Measurements from ENCODE around the gene FBXO4.
"Not testable (repeated sequence)": the region's sequence is repeated elsewhere in the genome, so short reads cannot be mapped to it uniquely, and the experiment has no call there.

FBXO4 gene

GRCh38 chr5:41925555-41925951 is 472 bp downstream of the FBXO4 start:
- DNase-seq = peak; percentile 9

DNA sequence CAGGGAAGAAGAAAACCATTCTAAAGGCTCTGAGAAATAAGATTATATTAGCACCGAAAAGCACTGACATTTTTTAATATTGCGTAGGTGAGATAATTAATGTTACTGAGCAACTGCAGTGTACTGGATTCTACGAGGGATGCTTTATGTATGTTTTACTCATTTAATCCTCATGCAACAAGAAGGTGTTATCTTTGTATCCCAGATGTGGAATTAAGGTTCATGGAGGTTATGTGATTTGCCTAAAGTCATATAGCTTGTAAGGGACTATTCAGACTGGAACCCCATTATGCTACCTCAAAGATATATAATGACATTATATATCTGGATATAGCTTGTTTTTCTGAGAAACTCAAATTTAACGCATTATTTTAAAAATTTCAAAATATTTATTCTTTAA is 2.5 kb downstream of the FBXO4 start:
- no peak for DNase-seq

GRCh38 chr5:41929035-41929434 is 4.0 kb downstream of the FBXO4 start:
- no peak for DNase-seq

DNA sequence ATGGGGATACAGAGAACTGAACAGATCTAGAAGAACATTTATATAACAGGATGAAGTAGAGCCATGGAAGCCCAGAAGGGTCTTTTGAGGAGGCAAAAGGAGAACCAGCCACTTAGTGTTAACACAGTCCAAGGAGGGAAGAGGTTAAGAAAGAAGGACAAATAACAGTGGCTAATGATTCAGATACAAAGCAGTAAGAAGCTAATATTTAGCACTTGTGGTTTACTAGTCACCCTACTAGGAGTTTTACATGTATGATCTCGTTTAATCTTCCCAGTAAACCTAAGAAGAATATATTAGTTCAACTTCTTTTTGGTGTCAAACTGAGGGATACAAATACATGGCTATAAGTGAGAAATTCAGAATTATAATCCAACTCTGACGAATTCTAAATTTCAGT is 7.7 kb downstream of the FBXO4 start:
- DNase-seq = no peak

DNA sequence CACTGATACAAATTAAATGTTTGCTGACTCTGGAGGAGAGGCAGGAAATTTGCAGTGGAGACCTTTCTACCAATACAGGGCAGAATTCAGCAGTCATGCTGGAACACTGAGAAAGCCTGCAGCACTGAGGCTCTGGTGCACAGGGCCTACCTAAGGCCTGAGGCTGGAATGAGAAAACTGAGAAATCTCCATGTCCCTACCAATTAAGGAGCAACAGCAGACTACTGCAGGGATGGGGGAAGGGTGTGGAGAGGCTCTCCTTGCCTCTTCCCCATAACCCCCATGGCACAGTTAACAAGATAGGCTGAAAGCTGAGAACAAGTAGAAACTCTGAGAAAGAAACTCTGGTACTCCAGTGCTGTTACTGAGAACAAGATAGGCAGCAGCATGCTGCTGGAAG is 10.5 kb downstream of the FBXO4 start:
- DNase-seq = no peak

DNA sequence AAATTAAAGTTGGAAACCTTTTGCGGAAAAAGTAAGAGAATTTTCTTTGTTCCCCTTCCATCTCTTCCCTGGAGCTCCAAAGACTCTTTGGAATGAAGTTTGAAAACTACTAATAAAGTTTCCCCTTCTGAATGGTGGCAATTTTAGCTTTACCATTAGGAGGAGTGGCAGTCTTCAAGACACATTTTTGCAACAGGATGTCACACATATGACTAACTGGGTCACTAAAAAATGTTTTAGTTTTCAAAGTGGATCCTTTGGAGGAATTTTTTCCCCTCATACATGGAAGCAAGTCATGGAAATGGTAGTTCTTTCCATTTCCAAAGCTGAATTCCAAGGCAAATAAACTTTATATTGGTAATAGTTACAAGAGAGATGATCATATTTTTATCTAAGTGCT is 15.6 kb downstream of the FBXO4 start:
- DNase-seq = no peak

- DNase-seq = not testable (repeated sequence)
These were observed 20.4 kb downstream of the FBXO4 start for GRCh38 chr5:41945332-41945955.

DNA sequence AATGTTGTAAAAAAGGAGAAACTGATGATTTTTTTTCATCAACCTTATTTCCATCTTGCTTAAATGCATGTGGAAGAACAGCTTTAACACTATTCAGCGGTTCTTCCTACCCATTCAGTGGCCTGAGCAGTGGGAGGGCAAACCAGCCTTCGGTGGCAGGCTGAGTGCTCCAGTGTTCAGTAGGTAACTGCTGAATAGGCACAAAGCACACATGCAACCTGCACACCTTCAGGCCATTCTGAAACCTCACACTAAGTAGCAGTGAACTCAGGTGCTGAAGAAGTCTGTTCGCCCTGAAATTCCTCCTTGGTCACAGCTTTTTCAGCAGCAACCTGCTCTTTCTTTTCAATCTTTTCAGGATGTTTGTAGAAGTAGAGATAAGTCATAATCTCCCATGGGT is 26.1 kb downstream of the FBXO4 start:
- DNase-seq = no peak

DNA sequence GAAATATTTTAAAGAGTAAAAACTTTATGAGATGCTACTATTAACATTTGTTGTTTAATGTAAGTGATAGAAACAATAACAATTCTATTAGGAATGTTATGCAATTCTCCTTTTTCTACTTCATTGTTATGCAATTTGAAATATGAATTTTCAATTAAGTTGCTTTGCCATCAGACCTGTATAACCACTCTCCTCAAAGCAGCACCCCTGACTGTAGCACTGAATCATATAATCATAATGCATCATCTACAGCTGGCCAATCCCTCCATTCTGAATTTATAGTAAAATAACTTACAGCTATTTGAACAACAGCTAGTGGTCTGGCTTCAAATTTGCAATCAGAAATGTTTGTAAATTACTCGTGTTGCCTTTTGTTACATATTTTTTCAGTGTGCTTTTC is 29.2 kb downstream of the FBXO4 start:
- no peak for DNase-seq

DNA sequence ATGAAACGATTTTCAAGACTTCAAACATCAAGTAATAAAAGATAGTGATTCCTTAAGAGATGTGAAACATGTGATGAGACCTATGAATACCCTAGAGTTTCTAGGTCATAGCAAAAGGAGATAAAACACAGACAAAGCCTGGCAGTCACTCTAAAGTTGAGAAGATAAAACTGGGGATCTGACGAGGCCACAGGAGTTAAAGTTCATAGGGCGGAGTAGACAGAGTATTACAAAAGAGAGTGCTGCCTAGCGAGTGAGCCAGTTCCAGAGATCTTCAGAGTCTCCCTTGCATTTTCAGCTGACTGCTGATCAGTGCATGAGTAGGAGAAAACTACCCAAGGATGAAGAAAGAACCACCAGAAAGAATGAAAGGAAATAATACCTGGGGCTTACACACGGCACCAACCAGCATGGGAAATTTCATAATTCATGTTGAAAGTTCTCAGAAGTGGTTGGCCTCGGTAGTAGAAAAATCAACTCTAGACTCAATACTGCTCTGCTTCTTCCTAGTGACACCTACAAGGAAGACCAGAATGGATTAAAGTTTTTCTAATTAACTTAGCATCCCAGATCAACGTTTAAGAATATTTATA is 30.4 kb downstream of the FBXO4 start:
- DNase-seq = no peak

- no peak for DNase-seq
These were observed 31.9 kb downstream of the FBXO4 start for GRCh38 chr5:41956943-41957342.

GRCh38 chr5:41960481-41960880 is 35.4 kb downstream of the FBXO4 start:
- DNase-seq = no peak

- no peak for DNase-seq
These were observed 36.7 kb downstream of the FBXO4 start for GRCh38 chr5:41961736-41962135.

DNA sequence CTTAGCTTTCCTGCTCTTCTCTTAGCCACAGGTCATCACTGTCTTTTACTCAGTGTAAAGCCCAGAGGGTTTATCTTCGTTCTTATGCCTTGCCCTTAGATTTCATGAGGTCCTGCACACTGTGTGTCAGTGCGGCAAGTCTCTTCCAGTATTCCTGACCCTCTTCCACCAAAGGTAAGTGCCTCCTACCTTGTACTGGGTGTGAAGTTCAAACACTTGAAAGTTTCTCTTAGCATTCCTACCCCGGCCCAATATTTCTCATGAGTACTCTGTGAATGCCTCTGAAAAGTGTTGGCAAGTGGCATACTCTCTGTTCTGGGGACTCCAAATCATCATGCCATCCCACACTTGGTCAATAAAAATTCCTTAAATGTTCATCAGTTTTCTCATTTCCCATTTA is 37.4 kb downstream of the FBXO4 start:
- no peak for DNase-seq

DNA sequence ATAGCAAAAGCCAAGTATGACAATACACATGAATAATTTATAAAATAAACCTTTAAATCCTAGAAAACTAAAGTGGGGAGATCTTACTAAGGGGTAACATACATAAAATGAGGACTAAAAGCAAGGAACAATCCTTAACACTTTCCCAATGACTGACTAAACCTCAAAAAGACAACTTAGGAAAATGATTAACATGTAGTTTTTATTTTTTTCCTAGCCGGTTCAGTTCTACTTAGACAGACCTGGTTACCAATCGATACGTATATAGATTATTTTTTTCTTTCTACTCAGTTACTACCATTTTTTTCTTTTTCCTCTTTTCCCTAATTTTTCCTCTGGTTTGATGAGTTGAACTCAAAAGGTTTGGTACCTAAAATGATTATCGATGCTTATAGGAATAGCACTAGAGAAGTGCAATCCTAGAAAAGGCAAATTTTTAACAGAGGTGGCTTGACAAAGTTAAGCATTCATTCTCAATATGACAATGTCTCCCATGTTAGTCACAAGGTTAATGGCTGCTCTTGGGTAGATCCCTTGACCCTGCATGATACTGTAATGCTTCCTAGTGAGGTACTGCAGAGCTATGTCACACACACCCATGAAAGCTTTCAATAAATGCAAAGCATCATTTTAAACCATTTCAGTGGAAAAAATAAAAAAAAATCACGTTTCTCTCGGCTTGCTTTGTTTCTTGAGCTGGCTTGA is 41.5 kb downstream of the FBXO4 start:
- DNase-seq = no peak

- no peak for DNase-seq
These were observed 42.3 kb downstream of the FBXO4 start for GRCh38 chr5:41967401-41967800.

- no peak for DNase-seq
These were observed 43.2 kb downstream of the FBXO4 start for GRCh38 chr5:41968153-41968723.

DNA sequence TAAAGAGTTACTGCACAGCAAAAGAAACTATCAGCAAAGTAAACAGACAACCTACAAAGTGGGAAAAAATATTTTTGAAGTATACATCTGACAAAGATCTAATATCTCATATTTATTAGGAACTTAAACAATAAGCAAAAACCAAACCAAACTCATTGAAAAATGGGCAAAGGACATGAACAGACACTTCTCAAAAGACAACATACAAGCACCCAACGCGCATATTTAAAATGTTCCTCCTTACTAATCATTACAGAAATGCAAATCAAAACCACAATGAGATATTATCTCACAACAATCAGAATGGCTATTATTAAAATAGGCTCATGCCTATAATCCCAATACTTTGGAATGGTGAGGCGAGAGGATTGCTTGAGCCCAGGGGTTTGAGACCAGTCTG is 48.0 kb downstream of the FBXO4 start:
- no peak for DNase-seq

DNA sequence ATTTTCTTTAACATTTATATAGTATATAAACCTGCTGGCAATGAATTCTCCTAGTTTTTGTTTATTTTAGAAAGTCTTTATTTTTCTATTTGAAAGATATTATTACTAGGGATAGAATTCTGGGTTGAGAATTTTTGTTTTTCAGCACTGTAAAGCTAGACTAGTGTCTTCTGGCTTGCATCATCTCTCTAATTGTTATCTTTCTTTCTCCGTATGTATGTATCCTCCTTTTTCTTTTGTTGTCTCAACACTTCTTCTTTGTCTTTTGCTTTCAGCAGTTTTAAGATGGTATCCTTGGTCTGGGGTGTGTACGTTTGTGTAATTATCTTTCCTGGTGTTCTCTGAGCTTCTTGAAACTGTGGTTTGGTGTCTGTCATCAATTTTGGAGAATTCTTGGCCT is 48.8 kb downstream of the FBXO4 start:
- DNase-seq = no peak

GRCh38 chr5:41978676-41979075 is 53.6 kb downstream of the FBXO4 start:
- DNase-seq = no peak

DNA sequence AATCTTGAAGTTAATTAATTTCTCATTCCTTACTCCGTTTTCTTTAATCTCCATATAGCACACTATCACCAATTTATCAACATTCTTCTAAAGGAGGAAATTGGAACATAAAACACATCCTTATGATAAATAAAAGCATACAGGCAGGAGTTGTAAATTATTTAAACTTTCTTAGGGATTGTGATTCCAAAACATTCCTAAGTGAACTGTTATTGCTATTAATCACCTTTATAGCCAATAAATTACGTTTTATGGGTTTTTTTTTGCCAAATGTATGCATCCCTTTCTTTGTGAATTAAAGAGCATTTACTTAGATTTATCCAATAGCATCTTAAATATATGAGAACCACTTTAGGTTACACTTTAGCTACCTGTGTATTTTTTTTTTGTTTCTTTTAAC is 55.3 kb downstream of the FBXO4 start:
- no peak for DNase-seq

GRCh38 chr5:41980870-41981269 is 55.8 kb downstream of the FBXO4 start:
- DNase-seq = no peak

GRCh38 chr5:41982858-41983257 is 57.8 kb downstream of the FBXO4 start:
- not testable (repeated sequence) for DNase-seq

DNA sequence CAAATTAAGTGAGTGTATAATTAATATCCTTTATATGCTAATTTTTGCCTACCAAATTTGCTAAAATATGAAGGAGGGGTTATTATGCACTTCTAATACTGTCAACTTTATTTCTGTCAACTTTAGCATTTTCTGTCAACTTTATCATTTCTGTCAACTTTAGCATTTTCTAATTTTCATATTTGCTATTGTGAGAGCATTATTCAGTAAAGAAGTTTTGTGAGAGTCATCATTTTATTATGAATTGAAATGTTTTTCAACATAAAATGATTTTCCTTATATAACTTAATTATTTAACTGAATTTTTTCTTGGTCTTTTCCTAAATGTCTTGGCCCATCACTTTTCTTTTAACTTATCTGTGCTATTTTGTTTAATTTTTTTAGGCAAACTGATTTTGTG is 58.2 kb downstream of the FBXO4 start:
- no peak for DNase-seq
